HG03175 (cell line): ENCODE measurements around the gene KRTAP10-10.
"Not testable (repeated sequence)": the region's sequence is repeated elsewhere in the genome, so short reads cannot be mapped to it uniquely, and the experiment has no call there.

Source experiments
- ATAC-seq: cut with Tn5 transposase; IDR thresholded peaks from one replicate; pipeline ENCODE4 v1.9.1; 2021; ENCODE audit warnings: mild to moderate bottlenecking, moderate library complexity; ENCODE audit not compliant: unreplicated experiment

The KRTAP10-10 gene

DNA sequence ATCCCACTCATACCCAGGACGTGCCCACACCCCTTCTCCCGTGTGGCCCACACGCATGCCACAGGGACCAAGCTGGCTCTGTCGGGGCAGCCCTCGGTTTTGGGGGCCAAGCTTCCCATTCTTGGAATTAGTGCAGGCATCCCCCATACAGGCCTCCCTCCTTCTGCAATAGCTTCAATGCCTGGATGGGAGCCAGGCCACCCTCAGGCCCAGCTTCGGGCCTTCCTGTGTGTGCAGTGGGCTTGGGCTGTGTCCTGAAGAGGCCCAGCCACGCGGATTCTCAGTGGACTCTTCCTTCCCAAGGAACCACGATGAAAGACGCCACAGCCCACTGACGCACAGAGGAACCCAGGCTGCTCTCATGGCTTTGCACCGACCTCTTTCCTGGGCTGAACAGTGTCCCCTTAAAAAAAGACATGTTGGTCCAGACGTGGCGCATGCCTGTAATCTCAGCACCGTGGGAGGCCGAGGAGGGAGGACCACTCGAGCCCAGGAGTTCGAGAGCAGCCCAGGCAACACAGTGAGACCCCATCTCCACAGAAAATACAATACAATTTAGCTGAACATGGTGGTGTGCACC lies 12.5 kb downstream of the KRTAP10-10 start:
- no peak for ATAC-seq

DNA sequence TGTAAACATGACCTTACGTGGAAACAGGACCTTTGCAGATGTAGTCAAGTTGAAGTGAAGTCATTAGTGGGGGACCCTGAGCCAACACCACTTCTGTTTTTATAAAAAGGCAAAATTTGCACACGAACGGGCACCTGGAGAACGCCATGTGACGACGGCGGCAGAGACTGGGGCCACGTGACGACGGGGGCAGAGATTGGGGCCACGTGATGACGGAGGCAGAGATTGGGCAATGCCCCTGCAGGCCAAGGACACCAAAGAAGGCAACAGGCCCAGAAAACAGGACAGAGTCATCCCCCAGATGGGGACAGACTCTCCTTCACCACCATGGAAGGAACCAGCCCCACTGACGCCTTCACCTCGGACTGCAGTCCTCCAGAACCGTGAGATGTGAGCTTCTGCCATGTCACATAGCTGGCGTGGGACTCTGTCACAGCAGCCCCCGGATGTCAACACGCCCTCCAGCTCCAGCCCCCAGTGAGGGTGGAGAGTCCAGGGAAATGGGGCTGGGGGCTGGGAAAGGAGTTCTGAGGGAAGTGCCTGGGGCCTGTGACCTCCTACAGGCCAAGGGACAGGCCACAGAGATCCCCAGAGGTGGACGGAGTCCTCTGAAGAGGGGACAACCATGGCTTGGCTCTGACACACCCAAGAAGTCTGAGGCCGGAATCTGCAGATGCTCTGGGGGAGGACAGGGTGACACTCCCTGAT lies 13.3 kb downstream of the KRTAP10-10 start:
- ATAC-seq, result no peak

DNA sequence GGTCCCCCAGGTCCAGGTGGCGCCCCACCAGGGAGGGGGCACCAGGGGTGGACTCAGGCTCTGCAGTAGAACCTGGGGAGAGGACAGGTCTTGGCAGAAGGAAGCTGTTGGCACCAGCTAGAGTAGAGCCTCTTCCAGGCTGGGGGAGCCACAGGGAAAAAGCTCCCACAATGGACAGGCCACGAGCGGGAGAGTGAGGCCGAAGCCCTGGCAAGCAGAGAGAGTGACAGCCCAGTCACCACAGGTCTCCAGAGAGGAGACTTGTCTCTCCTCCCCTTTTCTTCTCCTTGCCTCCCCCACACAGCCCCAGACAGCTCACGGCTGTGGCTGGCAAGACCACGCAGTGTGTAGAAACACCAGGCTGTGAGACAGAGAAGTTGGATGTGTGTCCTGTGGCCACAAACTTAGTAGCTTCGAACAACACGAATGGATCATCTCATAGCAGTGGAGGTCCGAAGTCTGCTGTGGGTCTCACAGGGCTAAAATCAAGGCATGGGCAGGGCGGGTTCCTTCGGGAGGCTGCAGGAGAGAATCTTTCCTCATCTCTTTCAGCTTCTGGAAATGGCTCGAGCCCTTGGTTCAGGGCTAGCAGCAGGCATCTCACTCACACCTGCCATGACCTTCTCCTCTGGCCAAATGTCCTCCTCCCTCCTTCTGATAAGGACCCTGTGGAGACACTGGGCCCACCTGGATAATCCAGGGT lies 14.0 kb downstream of the KRTAP10-10 start:
- ATAC-seq, result no peak

DNA sequence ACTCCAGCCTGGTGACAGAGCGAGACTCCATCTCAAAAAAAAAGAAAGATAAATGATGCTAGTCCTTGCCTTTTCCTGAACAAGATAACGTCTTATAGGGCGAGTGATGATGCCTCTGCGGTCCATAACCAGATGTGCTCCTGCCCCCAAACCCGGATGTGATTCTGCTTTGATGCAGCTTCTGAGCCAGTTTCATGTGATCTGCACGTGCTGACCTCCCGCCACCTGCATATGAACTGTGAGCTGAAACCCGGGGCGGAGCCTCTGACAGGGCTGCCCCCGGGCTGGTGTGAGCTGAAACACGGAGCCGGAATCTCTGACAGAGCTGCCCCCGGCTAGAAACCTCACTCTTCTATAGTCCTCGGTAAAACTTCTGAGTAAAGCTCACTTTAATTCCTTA lies 16.0 kb downstream of the KRTAP10-10 start:
- no peak for ATAC-seq

DNA sequence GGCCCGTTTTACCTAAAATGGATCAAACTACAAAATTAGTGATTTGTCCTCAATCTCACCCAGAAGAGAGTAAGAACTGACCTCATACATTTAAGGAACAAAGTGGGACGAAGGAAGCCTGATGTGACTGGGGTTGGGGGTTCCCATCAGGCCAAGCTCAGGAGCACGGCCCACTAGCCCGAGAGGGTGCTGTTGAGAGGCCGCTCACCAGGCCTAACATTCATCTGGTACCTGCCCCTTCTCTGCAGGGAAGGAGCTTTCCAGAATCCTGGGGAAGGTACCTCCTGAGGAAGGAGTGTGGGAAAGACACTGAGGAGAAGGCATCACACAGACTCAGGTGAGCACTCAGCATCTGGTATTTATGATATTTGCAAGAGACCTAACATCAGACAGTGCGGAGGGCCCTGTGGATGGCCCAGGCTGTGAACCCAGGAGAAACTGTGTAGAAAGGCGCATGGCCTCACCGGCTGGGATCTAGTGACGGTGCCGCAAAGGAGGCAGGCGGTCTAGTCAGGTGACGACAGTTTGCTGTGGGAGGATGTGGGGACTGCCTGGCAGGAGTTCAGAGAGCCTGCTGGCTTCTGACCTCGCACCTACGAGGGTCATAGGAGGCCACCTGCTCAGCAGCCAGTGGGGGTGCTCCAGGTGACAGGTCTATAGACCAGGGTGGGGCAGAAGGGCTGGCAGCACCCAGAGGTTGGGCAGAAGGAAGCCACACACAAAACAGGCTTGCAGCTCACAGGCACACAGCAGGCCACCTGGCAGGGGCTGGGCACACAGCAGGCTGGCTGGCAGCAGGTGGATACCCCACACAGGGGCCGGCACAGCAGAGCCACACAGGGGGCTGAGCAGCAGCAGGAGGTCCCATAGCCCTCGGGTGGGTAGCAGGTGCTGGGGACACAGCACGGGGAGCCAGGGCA lies 16.8 kb downstream of the KRTAP10-10 start:
- no peak for ATAC-seq

DNA sequence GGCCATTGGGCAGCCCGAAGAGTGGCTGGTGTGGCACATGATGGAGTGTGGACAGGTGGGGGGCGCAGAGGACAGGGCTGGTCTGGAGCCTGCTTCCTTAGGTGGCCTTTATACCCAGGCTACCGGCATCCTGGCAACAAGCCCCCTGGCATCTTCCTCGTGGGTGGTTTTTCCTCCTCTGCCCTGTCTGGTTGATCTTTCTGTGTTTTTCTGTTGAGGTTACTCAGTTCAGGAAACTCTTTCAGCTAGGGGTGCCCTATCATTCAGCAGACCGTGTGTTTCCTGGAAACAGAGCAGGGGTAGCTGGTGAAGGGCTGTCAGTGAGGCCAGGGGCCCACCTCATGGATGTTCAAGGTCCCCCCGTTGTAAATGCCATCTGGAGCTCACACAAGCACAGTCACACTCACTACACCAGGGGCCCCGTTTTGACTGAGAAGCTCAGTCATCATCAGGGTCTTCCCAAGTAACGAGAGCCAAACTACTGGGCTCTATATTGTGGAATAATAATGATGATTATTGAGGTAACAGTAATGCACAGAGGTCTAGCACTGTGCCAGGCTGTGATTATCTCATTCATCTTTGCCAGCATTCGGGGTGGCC lies 17.5 kb downstream of the KRTAP10-10 start, which contains the start of gene KRTAP12-4:
TSS of gene KRTAP12-4 (minus strand) at position 84 of the 600 bp plus-strand sequence. CDS start at position 39, 45 bp downstream.
- ATAC-seq, result no peak

DNA sequence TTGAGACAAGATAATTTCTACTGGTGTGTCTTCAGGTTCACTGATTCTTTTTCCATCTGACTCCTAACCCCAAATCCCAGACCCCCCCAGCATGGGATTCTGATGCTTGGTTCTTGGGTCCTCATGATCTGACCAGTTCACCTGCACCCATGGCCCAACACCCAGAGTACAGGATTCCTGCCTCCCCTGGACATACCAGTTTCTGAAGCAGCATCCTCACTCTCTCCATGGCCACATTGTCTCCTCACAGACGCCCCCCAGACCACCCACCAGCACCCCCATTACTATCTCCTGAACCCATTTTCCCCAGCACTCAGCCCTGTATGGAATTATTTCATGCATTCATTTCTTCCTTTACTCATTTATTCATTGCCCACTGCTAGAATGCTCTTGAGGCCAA lies 19.7 kb downstream of the KRTAP10-10 start:
- no peak for ATAC-seq

DNA sequence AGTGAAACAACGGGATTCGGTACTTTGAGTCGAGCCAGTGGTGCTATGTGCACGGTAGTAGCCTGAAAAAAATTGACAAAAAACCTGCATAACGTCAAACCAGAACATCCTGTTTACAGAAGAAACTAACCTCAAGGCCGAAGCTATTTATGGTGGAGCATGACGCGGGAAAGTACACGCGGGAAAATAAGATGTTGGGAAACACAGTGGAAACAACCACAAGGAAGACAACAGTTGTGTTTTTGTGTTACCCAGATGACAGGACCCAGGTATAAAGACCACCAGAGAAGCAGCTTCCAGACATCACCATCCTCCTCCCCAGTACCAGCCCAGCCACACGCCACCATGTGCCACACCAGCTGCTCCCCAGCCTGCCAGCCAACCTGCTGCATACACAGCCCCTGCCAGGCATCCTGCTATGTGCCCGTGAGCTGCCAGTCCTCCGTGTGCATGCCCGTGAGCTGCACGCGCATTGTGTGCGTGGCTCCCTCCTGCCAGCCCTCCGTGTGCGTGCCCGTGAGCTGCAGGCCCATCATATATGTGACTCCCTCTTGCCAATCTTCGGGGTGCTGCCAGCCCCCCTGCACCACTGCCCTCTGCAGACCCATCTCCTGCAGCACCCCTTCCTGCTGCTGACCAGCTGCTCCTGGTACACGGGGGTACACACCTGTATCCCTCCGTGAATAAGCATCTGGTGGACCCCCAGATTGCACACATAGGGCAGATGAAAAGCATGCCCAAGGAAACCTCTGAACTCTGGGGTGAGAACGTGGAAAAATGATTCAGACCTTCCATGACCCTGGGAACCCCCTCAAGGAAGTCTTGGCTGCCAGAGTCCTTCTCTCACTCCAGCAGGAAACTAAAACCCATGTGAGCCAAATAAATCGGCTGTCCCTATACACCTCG lies 20.7 kb downstream of the KRTAP10-10 start, which contains the start of gene KRTAP12-3:
TSS of gene KRTAP12-3 (plus strand) at position 298 of the 906 bp plus-strand sequence. CDS start at position 346, 48 bp downstream.
- ATAC-seq, result no peak

DNA sequence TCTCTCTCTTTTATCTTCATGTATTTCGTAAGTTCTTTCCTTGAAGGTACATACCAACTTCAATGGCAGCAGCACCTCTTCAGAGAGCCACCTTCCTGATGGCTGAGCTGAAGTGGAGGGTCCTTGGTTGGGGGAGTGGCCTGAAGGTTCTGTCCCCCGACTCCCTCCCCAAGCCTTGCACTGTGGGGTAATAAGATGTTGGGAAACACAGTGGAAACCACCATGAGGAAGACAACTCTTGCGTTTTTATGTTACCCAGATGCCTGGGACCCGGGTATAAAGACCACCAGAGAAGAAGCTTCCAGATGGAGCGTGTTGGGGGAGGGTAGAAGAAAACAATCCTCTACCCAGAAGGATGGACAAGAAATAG lies 21.4 kb downstream of the KRTAP10-10 start:
- ATAC-seq, result no peak

DNA sequence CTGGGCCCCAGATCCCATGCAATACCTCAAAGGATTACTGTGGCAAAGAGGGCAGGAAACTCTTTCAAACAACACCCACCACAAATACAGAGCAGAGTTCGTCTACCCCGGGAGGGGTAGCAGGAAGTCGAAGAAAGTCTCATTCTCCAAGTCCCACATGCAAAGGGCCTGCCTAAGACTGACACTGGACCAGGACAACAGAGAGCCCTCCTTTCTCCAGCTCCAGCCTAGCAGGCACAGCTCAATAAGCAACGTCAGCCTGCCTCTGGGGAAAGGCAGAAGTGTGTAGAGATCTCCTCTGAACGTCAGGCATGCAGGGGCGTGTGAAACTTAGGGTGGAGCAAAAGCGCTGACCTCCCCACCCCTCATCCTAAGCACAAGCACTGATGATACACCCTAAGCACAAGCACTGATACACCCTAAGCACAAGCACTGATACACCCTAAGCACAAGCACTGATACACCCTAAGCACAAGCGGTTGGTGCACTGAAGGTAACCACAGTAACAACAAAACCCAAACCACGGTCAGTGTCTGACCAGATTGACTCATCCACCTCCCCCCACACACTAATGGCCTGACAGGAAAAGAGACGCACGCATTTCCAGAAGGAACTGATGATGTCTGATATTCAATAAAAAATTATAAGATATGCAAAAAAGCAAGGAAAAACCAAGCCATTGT lies 21.9 kb downstream of the KRTAP10-10 start:
- no peak for ATAC-seq

DNA sequence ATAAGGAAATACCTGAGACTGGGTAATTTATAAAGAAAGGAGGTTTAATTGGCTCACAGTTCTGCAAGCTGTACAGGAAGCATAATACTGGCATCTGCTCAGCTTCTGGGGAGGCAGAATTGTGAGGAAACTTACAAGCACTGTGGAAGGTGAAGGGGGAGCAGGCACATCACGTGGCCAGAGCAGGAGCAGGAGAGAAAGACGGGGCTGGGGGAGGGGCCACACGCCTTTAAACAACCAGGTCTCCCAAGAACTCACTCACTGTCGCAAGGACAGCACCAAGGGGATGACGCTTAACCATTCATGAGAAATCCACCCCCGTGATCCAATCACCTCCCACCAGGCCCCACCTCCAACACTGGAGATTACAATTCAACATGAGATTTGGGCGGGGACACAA lies 24.4 kb downstream of the KRTAP10-10 start:
- ATAC-seq, result not testable (repeated sequence)

DNA sequence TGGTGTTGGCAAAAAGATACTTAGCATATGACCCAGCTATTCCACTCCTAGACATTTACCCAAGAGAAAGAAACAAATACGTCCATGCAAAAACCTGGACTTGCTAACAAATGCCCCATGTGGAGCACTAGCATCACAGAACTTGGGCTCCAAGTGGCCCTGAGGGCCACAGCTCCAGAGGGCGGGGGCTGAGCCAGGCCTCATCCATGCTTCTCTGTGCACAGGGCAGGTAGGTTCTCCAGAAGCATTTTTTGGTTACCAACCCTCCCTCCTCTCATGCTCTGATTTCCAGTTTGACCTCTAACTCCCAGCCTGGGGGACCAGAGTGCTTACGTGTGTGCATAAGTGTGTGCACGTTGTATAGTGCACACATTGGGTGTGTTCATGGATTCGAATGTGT lies 27.5 kb downstream of the KRTAP10-10 start:
- no peak for ATAC-seq

DNA sequence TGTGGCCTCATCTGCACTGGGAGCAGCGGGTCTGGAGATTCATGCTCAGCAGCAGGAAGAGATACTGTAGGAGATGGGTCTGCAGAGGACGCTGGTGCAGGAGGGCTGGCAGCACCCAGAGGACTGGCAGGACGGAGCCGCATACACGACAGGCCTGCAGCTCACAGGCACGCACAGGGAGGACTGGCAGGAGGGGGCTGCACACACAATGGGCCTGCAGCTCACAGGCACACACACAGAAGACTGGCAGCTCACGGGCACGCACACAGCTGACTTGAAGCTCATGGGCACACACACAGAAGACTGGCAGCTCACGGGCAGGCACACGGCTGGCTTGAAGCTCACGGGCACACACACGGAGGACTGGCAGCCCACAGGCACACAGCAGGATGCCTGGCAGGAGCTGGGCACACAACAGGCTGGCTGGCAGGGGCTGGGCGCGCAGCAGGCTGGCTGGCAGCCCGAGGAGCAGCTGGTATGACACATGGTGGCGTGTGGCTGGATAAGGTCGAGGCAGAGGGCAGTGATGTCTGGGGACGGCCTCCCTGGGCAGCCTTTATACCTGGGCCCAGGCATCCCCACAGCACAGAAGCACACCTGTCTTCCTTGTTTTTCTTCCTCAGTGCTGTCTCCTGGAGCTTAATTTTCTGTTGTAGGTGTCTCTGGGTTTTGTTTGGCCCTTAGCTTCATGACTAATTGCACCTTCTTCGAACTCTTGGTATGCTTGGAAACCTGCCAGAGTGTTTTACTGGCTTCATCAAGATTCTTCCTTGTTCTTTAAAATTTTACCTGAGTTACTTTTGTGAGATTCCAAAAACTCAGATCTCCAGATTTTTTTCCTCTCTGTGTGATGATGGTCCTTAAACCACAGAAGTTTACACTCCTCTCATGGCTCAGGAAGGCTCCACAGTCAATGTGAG lies 29.5 kb downstream of the KRTAP10-10 start, which contains the start of gene KRTAP12-2:
TSS of gene KRTAP12-2 (minus strand) at position 527 of the 920 bp plus-strand sequence. CDS start at position 486, 41 bp downstream.
- no peak for ATAC-seq

DNA sequence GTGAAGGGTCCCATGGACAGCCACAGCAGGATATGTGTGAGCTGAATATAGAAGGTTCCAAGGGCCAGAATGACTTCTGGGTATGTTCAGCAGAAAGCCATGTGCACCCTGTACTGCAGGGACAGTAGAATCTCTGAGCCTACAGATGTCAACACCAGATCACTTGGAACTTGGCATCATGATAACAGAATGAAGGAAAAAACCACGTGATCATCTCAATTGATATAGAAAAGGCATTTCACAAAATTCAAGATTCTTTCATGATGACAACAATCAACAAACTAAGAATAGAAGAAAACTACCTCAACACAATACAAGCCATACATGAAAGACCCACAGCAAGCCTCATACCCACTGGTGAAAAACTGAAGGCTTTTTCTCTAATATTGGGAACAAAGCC lies 30.5 kb downstream of the KRTAP10-10 start:
- no peak for ATAC-seq

DNA sequence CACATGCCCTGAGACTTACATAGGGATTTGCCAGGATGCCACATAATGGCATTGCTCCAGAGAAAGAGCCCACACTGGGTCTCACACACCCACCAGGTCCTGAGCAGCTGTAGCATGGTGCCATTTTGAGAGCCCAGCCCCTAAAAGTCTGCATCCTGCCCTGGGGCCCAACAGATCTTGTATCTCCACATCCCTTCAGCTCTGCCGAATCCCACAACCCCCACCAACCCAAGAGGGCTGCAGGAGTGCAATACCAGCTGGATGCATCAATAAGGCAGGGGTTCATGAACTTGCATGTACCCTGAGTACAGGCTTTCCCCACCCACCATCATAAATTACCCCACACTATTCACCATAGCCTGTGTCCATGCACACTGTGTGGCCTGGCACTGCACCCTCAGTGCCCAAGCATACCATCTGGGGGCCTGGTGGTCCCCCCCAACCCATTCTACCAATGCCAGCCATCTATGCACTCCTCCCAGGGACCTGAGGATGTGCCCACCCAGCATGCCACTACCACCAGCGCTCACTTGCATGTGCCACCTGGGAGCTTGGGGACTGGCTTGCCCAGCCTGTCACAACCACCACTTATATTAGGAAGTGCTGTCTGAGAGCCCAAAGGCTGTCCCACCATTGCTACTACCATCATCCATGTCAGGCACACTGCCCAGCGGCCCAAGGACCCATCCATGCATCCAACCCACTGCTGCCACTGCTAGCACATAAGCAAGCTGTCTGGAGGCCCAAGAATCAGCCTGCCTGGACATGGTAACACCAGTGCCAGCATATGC lies 33.7 kb downstream of the KRTAP10-10 start:
- no peak for ATAC-seq

DNA sequence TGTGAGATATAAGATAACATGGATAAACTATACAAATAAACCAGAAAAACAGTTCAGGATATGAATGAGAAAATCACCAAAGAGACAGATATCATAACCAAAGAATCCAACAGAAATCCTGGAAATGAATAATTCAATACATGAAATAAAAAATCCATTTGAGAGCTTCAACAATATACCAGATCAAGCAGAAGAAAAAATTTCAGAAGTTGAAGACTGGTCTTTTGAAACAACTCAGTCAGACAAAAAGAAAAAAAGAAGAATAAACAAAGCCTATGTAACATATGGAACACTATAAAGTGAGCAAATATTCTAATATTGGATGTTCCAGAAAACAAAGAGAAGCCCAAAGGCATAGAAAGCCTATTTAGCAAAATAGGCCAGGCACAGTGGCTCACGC lies 34.8 kb downstream of the KRTAP10-10 start:
- ATAC-seq, result no peak

DNA sequence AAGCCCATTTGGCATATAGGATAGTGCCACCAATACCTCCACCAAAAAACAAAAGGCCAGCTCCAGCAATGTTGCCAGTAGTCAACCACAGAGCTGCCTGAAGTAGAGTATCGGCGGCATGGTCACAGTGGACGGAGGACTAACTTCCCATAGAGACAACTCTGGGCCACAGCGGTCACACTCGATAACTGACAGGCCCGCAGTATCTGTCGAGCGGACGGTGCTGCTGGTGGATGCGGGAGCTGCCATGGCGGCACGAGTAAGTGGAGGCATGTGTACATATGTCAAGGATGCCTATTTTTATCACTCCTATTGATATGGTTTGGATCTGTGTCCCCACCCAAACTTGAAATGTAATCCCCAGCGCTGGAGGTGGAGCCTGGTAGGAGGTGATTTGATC lies 40.7 kb downstream of the KRTAP10-10 start:
- no peak for ATAC-seq
